HFFc6 (cell line): ENCODE results near the gene C20orf204. TPM values are rescaled to one million over a fixed set of nuclear protein-coding genes. Genes with fewer than 3 reads are reported as not detected.

ENCODE experiments used
- DNase-seq: peaks from one replicate; pipeline ENCODE4 v3.0.0-alpha.2; 2018
- H3K27ac Mint-ChIP-seq: 2 replicates; pipeline ENCODE4 v1.8.0; 2020; ENCODE audit warnings: mild to moderate bottlenecking, mixed read lengths
- H3K27me3 Mint-ChIP-seq: 2 replicates; pipeline ENCODE4 v1.8.0; 2021; ENCODE audit warnings: mild to moderate bottlenecking, moderate library complexity, mixed read lengths; ENCODE audit not compliant: insufficient read depth
- H3K36me3 Mint-ChIP-seq: 2 replicates; pipeline ENCODE4 v1.8.0; 2021; ENCODE audit warnings: low read depth, mixed read lengths
- H3K4me1 Mint-ChIP-seq: 2 replicates; pipeline ENCODE4 v1.8.0; 2020; ENCODE audit warnings: low read depth, mixed read lengths
- H3K4me3 Mint-ChIP-seq: 2 replicates; pipeline ENCODE4 v1.8.0; 2020; ENCODE audit warnings: mild to moderate bottlenecking, moderate library complexity, mixed read lengths
- H3K9me3 Mint-ChIP-seq: 2 replicates; pipeline ENCODE4 v1.8.0; 2020; ENCODE audit warnings: mild to moderate bottlenecking, mixed read lengths
- CTCF ChIP-seq: fragments of 200-600 bp; sonication (generic); IDR thresholded peaks from 2 replicates; pipeline ENCODE4 v1.5.0; 2021; ENCODE audit warnings: antibody characterized with exemption, mild to moderate bottlenecking
- total RNA-seq, 6 experiments: library from RNA; stranded (reverse); fragmentation: NEBNext Ultra II Directional; extraction: Animal tissue kit (Norgen Biotek cat#: 25700); gene quantifications; 2 replicates in 1 of 6; 3 replicates in 5 of 6; pipeline ENCODE4 v1.2.3, GENCODE V29; 2021

The C20orf204 gene
- total RNA-seq, 6 experiments from 2014 or later = 0.32 to 0.57 (median 0.42) TPM

GRCh38 chr20:64073476-64074183 lies 37.6 kb downstream of the C20orf204 start:
- no peak overlapping the region for H3K27ac Mint-ChIP-seq
- no peaks in the 10 kb centered on the region; the same call in 1 of the 2 replicates for H3K27me3 Mint-ChIP-seq
- no peaks in the 10 kb centered on the region for H3K36me3 Mint-ChIP-seq
- TF ChIP-seq CTCF = no peak
- no peak overlapping the region for H3K4me3 Mint-ChIP-seq
- DNase-seq = no peak
- H3K4me1 Mint-ChIP-seq = peaks cover 2% of the 10 kb centered on the region; the same call in 1 of the 2 replicates
- H3K9me3 Mint-ChIP-seq = no peaks in the 10 kb centered on the region

GRCh38 chr20:64074184-64074789 lies 38.3 kb downstream of the C20orf204 start:
- no peaks in the 10 kb centered on the region for H3K9me3 Mint-ChIP-seq
- peaks cover 8% of the 10 kb centered on the region; the same call in 1 of the 2 replicates for H3K4me1 Mint-ChIP-seq
- no peak overlapping the region for H3K4me3 Mint-ChIP-seq
- TF ChIP-seq CTCF = no peak
- H3K36me3 Mint-ChIP-seq = no peaks in the 10 kb centered on the region
- no peak for DNase-seq
- no peaks in the 10 kb centered on the region; the same call in none of the 2 replicates for H3K27me3 Mint-ChIP-seq
- no peak overlapping the region for H3K27ac Mint-ChIP-seq

- DNase-seq = no peak
- Mint-ChIP-seq H3K4me3 (no peak overlapping the region), H3K36me3 (no peaks in the 10 kb centered on the region), H3K27ac (no peak overlapping the region), H3K9me3 (no peaks in the 10 kb centered on the region), H3K4me1 (peaks cover 8% of the 10 kb centered on the region; the same call in 1 of the 2 replicates), H3K27me3 (no peaks in the 10 kb centered on the region; the same call in none of the 2 replicates)
- no peak for TF ChIP-seq CTCF
Observed at GRCh38 chr20:64074963-64075362, 39.0 kb downstream of the C20orf204 start.

- Mint-ChIP-seq H3K27me3 (no peaks in the 10 kb centered on the region; the same call in none of the 2 replicates), H3K36me3 (no peaks in the 10 kb centered on the region), H3K9me3 (no peaks in the 10 kb centered on the region), H3K4me1 (peaks cover 8% of the 10 kb centered on the region; the same call in 1 of the 2 replicates), H3K27ac (no peak overlapping the region), H3K4me3 (no peak overlapping the region)
- DNase-seq = no peak
- no peak for TF ChIP-seq CTCF
Observed at GRCh38 chr20:64075556-64075955, 39.6 kb downstream of the C20orf204 start.

- H3K27me3 Mint-ChIP-seq = peaks cover 2% of the 10 kb centered on the region
- no peak overlapping the region for H3K4me3 Mint-ChIP-seq
- TF ChIP-seq CTCF = no peak
- peaks cover 8% of the 10 kb centered on the region; the same call in 1 of the 2 replicates for H3K4me1 Mint-ChIP-seq
- H3K9me3 Mint-ChIP-seq = no peaks in the 10 kb centered on the region
- no peaks in the 10 kb centered on the region for H3K36me3 Mint-ChIP-seq
- no peak overlapping the region for H3K27ac Mint-ChIP-seq
- no peak for DNase-seq
Observed at GRCh38 chr20:64076061-64076997, 40.3 kb downstream of the C20orf204 start.
